Uterus (tissue), 4 donors: ENCODE results near the gene LYRM7. TPM values are rescaled to one million over a fixed set of nuclear protein-coding genes. Genes with fewer than 3 reads are reported as not detected.

ENCODE experiments used
- DNase-seq, 2 donors: peaks; one replicate each; pipeline ENCODE4 v3.0.0-alpha.2; 2019 to 2020
- H3K27ac ChIP-seq, 2 donors: fragments of 200-600 bp; sonication (generic); 1 replicate in 1 of 2; 2 replicates in 1 of 2; pipeline ENCODE4 v1.5.1; 2016 to 2018
- H3K27me3 ChIP-seq, 2 donors: fragments of 200-600 bp; sonication (generic); one replicate each; pipeline ENCODE4 v1.5.1; 2018 to 2019; ENCODE audit warnings: control low read depth in 1 of 2
- H3K36me3 ChIP-seq, 2 donors: fragments of 200-600 bp; sonication (generic); one replicate each; pipeline ENCODE4 v1.5.1; 2019; ENCODE audit warnings: control low read depth in 1 of 2
- H3K4me1 ChIP-seq, 2 donors: fragments of 200-600 bp; sonication (generic); one replicate each; pipeline ENCODE4 v1.5.1; 2018 to 2019; ENCODE audit warnings: control low read depth in 1 of 2
- H3K4me3 ChIP-seq, 2 donors: fragments of 200-600 bp; sonication (generic); 1 replicate in 1 of 2; 2 replicates in 1 of 2; pipeline ENCODE4 v1.5.1; 2018 to 2019; ENCODE audit warnings: mild to moderate bottlenecking in 1 of 2
- H3K9me3 ChIP-seq, 2 donors: fragments of 200-600 bp; sonication (generic); one replicate each; pipeline ENCODE4 v1.5.1; 2019; ENCODE audit warnings: control low read depth in 1 of 2
- POLR2A ChIP-seq, 2 donors: fragments of 450-650 bp; IDR thresholded peaks; one replicate each; pipeline ENCODE4 v1.6.1; 2016; ENCODE audit warnings: antibody characterized with exemption in 2 of 2, mild to moderate bottlenecking in 1 of 2, moderate library complexity in 1 of 2
- intact Hi-C: fragments of 100-400 bp; cut with DNase I; formaldehyde crosslinking; loops from one replicate; pipeline ENCODE4 v1.15.1; 2023; ENCODE audit warnings: low total_unique reads
- total RNA-seq, 4 donors: library from RNA; depleted of rRNA in 3 of 4; stranded (reverse); fragments of >200 nt in 3 of 4; gene quantifications; one replicate each; pipeline versions ENCODE4 v1.1.0 to v1.2.4, GENCODE V29; 2014 to 2023
- TF ChIP-seq, protein P1 (sequence below), 4 experiments: fragments of 200-600 bp in 2 of 4; fragments of 450-650 bp in 2 of 4; sonication (generic) in 2 of 4; IDR thresholded peaks; one replicate each; pipeline ENCODE4 v1.5.1; 2016 to 2019; ENCODE audit warnings: antibody characterized with exemption in 4 of 4, mild to moderate bottlenecking in 2 of 4, moderate library complexity in 1 of 4
- donor health status: DM: yes; HTN: yes; CAD: no.

The LYRM7 gene
- total RNA-seq, 4 donors from 2014 or later, result 4.1 to 22.6 (median 7.9) TPM

DNA sequence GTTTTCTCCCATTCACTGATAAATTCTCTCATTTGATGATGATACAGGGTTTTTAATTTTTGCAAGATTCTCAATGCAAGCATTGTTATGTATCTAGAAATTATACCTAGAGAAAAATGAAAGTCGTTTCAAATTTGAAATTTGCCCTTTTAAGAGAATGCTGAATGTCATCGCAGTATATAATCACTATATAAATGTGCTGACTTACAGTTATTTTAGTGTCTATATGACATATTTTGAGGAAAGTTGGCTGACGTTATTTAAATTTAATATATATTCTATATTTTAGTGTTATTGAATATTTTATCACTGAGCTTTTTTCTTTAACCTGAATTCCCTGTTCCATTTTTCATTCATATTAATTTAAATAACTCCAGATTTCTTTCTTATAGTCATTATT lies 29.8 kb downstream of the LYRM7 start:
- no peak overlapping the region for H3K4me3 ChIP-seq
- TF ChIP-seq POLR2A (IDR thresholded peaks at IDR 0.05), result no peak
- TF ChIP-seq, protein P1, sequence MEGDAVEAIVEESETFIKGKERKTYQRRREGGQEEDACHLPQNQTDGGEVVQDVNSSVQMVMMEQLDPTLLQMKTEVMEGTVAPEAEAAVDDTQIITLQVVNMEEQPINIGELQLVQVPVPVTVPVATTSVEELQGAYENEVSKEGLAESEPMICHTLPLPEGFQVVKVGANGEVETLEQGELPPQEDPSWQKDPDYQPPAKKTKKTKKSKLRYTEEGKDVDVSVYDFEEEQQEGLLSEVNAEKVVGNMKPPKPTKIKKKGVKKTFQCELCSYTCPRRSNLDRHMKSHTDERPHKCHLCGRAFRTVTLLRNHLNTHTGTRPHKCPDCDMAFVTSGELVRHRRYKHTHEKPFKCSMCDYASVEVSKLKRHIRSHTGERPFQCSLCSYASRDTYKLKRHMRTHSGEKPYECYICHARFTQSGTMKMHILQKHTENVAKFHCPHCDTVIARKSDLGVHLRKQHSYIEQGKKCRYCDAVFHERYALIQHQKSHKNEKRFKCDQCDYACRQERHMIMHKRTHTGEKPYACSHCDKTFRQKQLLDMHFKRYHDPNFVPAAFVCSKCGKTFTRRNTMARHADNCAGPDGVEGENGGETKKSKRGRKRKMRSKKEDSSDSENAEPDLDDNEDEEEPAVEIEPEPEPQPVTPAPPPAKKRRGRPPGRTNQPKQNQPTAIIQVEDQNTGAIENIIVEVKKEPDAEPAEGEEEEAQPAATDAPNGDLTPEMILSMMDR (IDR thresholded peaks at IDR 0.05), result no peak
- DNase-seq, result no peak
- H3K4me1 ChIP-seq, result no peaks in the 10 kb centered on the region
- no peaks in the 10 kb centered on the region for H3K36me3 ChIP-seq
- intact Hi-C loops, result no loop called here
- H3K27ac ChIP-seq, result no peak overlapping the region
- no peaks in the 10 kb centered on the region for H3K9me3 ChIP-seq
- no peaks in the 10 kb centered on the region for H3K27me3 ChIP-seq

DNA sequence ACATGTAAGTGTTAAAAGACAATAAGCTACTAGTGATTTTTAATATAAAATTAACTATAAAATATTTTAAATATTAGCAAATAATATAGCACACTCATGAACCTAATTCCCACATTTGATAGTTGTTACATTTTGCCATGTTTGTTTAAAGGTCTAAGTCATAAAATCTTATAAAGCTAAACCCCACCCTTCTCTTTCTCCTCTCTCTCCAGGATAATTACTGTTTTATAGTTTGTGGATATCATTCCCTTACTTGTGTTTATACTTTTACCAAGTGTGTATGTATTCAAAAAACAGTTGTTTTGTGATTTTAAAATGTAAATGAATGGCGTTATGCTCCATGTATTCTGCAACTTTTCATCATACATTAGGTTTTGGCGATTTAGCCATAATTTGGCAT lies 34.2 kb downstream of the LYRM7 start:
- Histone ChIP-seq H3K4me3 (no peak overlapping the region), H3K9me3 (no peaks in the 10 kb centered on the region), H3K27me3 (no peaks in the 10 kb centered on the region), H3K27ac (no peak overlapping the region), H3K36me3 (no peaks in the 10 kb centered on the region), H3K4me1 (no peaks in the 10 kb centered on the region)
- intact Hi-C loops, result no loop called here
- no peak for TF ChIP-seq POLR2A (IDR thresholded peaks at IDR 0.05)
- TF ChIP-seq, protein P1 (IDR thresholded peaks at IDR 0.05), result no peak
- no peak for DNase-seq

DNA sequence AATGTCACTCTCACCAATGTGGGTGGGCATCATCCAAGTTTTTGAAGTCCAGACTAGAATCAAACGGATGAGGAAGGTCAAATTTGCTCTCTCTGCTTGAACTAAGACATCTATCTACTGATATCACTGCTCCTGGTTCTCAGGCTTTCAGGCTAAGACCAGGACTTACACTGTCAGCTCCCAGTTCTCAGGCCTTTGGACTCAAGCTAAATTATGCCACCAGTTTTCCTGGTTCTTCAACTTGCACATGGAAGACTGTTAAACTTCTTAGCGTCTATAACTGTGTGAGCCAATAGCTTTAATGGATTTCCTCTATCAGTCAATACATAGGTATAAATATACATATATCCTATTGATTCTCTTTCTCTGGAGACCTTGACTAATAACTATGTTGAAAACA lies 35.3 kb downstream of the LYRM7 start:
- Histone ChIP-seq H3K4me1 (no peaks in the 10 kb centered on the region), H3K4me3 (no peak overlapping the region), H3K27ac (no peak overlapping the region), H3K36me3 (no peaks in the 10 kb centered on the region), H3K27me3 (no peaks in the 10 kb centered on the region), H3K9me3 (no peaks in the 10 kb centered on the region)
- no peak for TF ChIP-seq POLR2A (IDR thresholded peaks at IDR 0.05)
- TF ChIP-seq, protein P1 (IDR thresholded peaks at IDR 0.05), result no peak
- no peak for DNase-seq
- intact Hi-C loops, result no loop called here

DNA sequence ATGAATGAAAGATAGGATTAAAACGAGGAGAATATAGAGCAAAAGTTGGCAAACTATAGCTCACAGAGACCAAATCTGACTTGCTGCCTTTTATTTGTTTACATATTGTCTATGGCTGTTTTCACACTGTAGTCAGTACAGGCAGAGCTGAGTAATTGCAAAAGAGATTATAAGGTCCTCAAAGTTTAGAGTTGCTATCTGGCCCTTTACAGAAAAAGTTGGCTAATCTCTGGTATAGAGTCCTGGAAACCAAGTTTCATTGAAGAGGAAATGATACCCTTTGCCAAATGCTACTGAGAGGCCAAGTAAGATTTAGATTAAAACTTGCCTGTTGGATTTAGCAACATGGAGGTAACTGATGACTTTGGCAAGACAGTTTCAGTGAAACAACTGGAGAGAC lies 36.0 kb downstream of the LYRM7 start:
- H3K27ac ChIP-seq, result no peak overlapping the region
- no peaks in the 10 kb centered on the region for H3K4me1 ChIP-seq
- intact Hi-C loops, result no loop called here
- H3K27me3 ChIP-seq, result no peaks in the 10 kb centered on the region
- no peaks in the 10 kb centered on the region for H3K9me3 ChIP-seq
- DNase-seq, result no peak
- TF ChIP-seq, protein P1 (IDR thresholded peaks at IDR 0.05), result no peak
- TF ChIP-seq POLR2A (IDR thresholded peaks at IDR 0.05), result no peak
- H3K36me3 ChIP-seq, result no peaks in the 10 kb centered on the region
- no peak overlapping the region for H3K4me3 ChIP-seq

DNA sequence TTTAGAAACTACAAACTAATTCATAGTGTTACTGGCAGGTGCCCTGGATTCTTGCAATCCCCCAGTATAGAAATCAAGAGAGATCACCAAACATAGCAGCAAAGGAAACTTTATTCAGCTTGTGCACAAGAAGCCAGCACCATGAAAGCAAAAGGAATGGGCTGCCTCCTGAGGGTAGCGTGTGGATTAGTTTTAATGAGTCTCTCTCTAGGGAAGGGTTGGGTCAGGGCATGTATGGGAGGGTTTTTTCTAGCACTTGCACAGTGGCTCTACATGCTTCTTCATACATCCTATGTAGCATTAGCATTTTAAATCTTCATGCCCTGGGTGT lies 38.4 kb downstream of the LYRM7 start:
- intact Hi-C loops, result no loop called here

More for the DNA sequence above, 38.4 kb downstream of the LYRM7 start:
- no peaks in the 10 kb centered on the region for H3K4me1 ChIP-seq
- no peak overlapping the region for H3K27ac ChIP-seq
- no peaks in the 10 kb centered on the region for H3K36me3 ChIP-seq
- H3K4me3 ChIP-seq, result no peak overlapping the region
- DNase-seq, result no peak
- TF ChIP-seq, protein P1 (IDR thresholded peaks at IDR 0.05), result no peak
- no peak for TF ChIP-seq POLR2A (IDR thresholded peaks at IDR 0.05)
- H3K27me3 ChIP-seq, result no peaks in the 10 kb centered on the region
- no peaks in the 10 kb centered on the region for H3K9me3 ChIP-seq
